Esophagus muscularis mucosa (tissue), 3 donors: Measurements from ENCODE around the gene CAPN2.

Experiments
- CTCF ChIP-seq, 3 experiments: fragments of 200-600 bp in 2 of 3; fragments of 450-650 bp in 1 of 3; sonication (generic) in 2 of 3; IDR thresholded peaks; one replicate each; pipeline ENCODE4 v1.5.1; 2017 to 2019; ENCODE audit warnings: antibody characterized with exemption in 3 of 3, mild to moderate bottlenecking in 2 of 3, moderate library complexity in 1 of 3
- POLR2A ChIP-seq: fragments of 450-650 bp; IDR thresholded peaks from one replicate; pipeline ENCODE4 v1.6.1; 2017; ENCODE audit warnings: antibody characterized with exemption, moderate library complexity, mild to moderate bottlenecking, low read depth
- POLR2AphosphoS5 ChIP-seq, 2 donors: sonication (generic); formaldehyde crosslinking; IDR thresholded peaks; one replicate each; pipeline ENCODE4 v1.6.1; 2017; ENCODE audit warnings: antibody characterized with exemption in 2 of 2

- no peak for TF ChIP-seq CTCF (IDR thresholded peaks at IDR 0.05)
- TF ChIP-seq POLR2A: no peak
- TF ChIP-seq POLR2AphosphoS5 (IDR thresholded peaks at IDR 0.05): peak; percentile 17 to 49
Measured at GRCh38 chr1:223716302-223716862, 4.0 kb downstream of the CAPN2 start.
